ENCODE results near the gene MND1.

Gene MND1

GRCh38 chr4:153447175-153447905 is 102.9 kb downstream of the MND1 start:
- Histone ChIP-seq H3K4me1 (ENCODE audit: control insufficient read depth in 2 of 2, insufficient read depth in 1 of 2, low read depth in 1 of 2, low read length in 2 of 2) (peaks cover 6 to 8% of the 10 kb centered on the region in 2 donors), H4K91ac (ENCODE audit: low read depth, low read length, poor library complexity) (no peak overlapping the region), H2BK120ac (ENCODE audit: low read depth, low read length) (no peak overlapping the region), H2BK12ac (ENCODE audit: low read length) (no peak overlapping the region), H3K36me3 (replicated peaks in 1 of 2; ENCODE audit: control insufficient read depth in 2 of 2, insufficient read depth in 2 of 2, low read length in 2 of 2) (no peaks in the 10 kb centered on the region), H3K9me3 (replicated peaks in 1 of 2; ENCODE audit: control insufficient read depth in 2 of 2, insufficient read depth in 1 of 2, low read depth in 1 of 2, low read length in 2 of 2) (no peaks in the 10 kb centered on the region), H3K23ac (ENCODE audit: low read depth, low read length, poor library complexity) (no peak overlapping the region), H2AFZ (ENCODE audit: low read length) (no peak overlapping the region), H3K14ac (ENCODE audit: low read length) (no peak overlapping the region), H2BK5ac (ENCODE audit: low read length) (no peak overlapping the region), H3K27me3 (ENCODE audit: control insufficient read depth in 3 of 3, insufficient read depth in 3 of 3, low read depth in 1 of 3, low read length in 3 of 3) (no peaks in the 10 kb centered on the region), H3K27ac (replicated peaks; ENCODE audit: low read length) (no peak overlapping the region), H3K4ac (ENCODE audit: low read length) (no peak overlapping the region), H2BK15ac (ENCODE audit: low read length) (no peak overlapping the region), H4K8ac (ENCODE audit: low read depth, low read length) (no peak overlapping the region), H3K9ac (ENCODE audit: low read depth, low read length, poor library complexity) (no peak overlapping the region), H3K4me2 (ENCODE audit: insufficient read depth, low read length, poor library complexity, severe bottlenecking) (no peak overlapping the region), H3K4me3 (ENCODE audit: low read length in 2 of 2) (no peak overlapping the region), H3K18ac (ENCODE audit: low read length) (no peak overlapping the region), H3K79me1 (ENCODE audit: low read depth, low read length) (no peaks in the 10 kb centered on the region), H2AK5ac (ENCODE audit: low read depth, low read length) (no peak overlapping the region)
- no CpG with 5 or more reads among the region's 5 CpGs for WGBS, 2 donors (ENCODE audit: extremely low coverage in 2 of 2, insufficient read length in 2 of 2, insufficient replicate concordance in 1 of 2)
- DNase-seq (ENCODE audit: low spot score): no peak

- H3K27ac ChIP-seq (replicated peaks; ENCODE audit: low read length): no peak overlapping the region
- no peaks in the 10 kb centered on the region for H3K36me3 ChIP-seq (replicated peaks in 1 of 2; ENCODE audit: control insufficient read depth in 2 of 2, insufficient read depth in 2 of 2, low read length in 2 of 2)
- WGBS, 2 donors (ENCODE audit: extremely low coverage in 2 of 2, insufficient read length in 2 of 2, insufficient replicate concordance in 1 of 2): no CpG with 5 or more reads among the region's 10 CpGs
- H3K23ac ChIP-seq (ENCODE audit: low read depth, low read length, poor library complexity): no peak overlapping the region
- H3K9ac ChIP-seq (ENCODE audit: low read depth, low read length, poor library complexity): no peak overlapping the region
- H4K91ac ChIP-seq (ENCODE audit: low read depth, low read length, poor library complexity): no peak overlapping the region
- no peaks in the 10 kb centered on the region for H3K79me1 ChIP-seq (ENCODE audit: low read depth, low read length)
- no peak for DNase-seq (ENCODE audit: low spot score)
- H3K9me3 ChIP-seq (replicated peaks in 1 of 2; ENCODE audit: control insufficient read depth in 2 of 2, insufficient read depth in 1 of 2, low read depth in 1 of 2, low read length in 2 of 2): no peaks in the 10 kb centered on the region
- peak overlapping the region; percentile 52 for H2AFZ ChIP-seq (ENCODE audit: low read length)
- H4K8ac ChIP-seq (ENCODE audit: low read depth, low read length): no peak overlapping the region
- no peak overlapping the region for H2BK15ac ChIP-seq (ENCODE audit: low read length)
- H2BK12ac ChIP-seq (ENCODE audit: low read length): no peak overlapping the region
- H3K27me3 ChIP-seq (ENCODE audit: control insufficient read depth in 3 of 3, insufficient read depth in 3 of 3, low read depth in 1 of 3, low read length in 3 of 3): no peaks in the 10 kb centered on the region
- H3K4me1 ChIP-seq (ENCODE audit: control insufficient read depth in 2 of 2, insufficient read depth in 1 of 2, low read depth in 1 of 2, low read length in 2 of 2): peaks cover 6 to 10% of the 10 kb centered on the region in 2 donors
- no peak overlapping the region for H2AK5ac ChIP-seq (ENCODE audit: low read depth, low read length)
- no peak overlapping the region for H3K18ac ChIP-seq (ENCODE audit: low read length)
- H3K4me3 ChIP-seq (ENCODE audit: low read length in 2 of 2): no peak overlapping the region
- no peak overlapping the region for H3K14ac ChIP-seq (ENCODE audit: low read length)
- H2BK5ac ChIP-seq (ENCODE audit: low read length): no peak overlapping the region
- H3K4me2 ChIP-seq (ENCODE audit: insufficient read depth, low read length, poor library complexity, severe bottlenecking): no peak overlapping the region
- no peak overlapping the region for H2BK120ac ChIP-seq (ENCODE audit: low read depth, low read length)
- H3K4ac ChIP-seq (ENCODE audit: low read length): no peak overlapping the region
Measured at GRCh38 chr4:153448003-153448731, 103.7 kb downstream of the MND1 start.

- no peak for DNase-seq (ENCODE audit: low spot score)
- no CpG with 5 or more reads among the region's 1 CpG for WGBS, 2 donors (ENCODE audit: extremely low coverage in 2 of 2, insufficient read length in 2 of 2, insufficient replicate concordance in 1 of 2)
- H3K14ac ChIP-seq (ENCODE audit: low read length): no peak overlapping the region
- no peaks in the 10 kb centered on the region for H3K27me3 ChIP-seq (ENCODE audit: control insufficient read depth in 3 of 3, insufficient read depth in 3 of 3, low read depth in 1 of 3, low read length in 3 of 3)
- H2AFZ ChIP-seq (ENCODE audit: low read length): no peak overlapping the region
- H3K79me1 ChIP-seq (ENCODE audit: low read depth, low read length): no peaks in the 10 kb centered on the region
- no peaks in the 10 kb centered on the region for H3K36me3 ChIP-seq (replicated peaks in 1 of 2; ENCODE audit: control insufficient read depth in 2 of 2, insufficient read depth in 2 of 2, low read length in 2 of 2)
- H3K9me3 ChIP-seq (replicated peaks in 1 of 2; ENCODE audit: control insufficient read depth in 2 of 2, insufficient read depth in 1 of 2, low read depth in 1 of 2, low read length in 2 of 2): no peaks in the 10 kb centered on the region
- H2BK15ac ChIP-seq (ENCODE audit: low read length): no peak overlapping the region
- H2AK5ac ChIP-seq (ENCODE audit: low read depth, low read length): no peak overlapping the region
- H4K8ac ChIP-seq (ENCODE audit: low read depth, low read length): no peak overlapping the region
- H3K4me1 ChIP-seq (ENCODE audit: control insufficient read depth in 2 of 2, insufficient read depth in 1 of 2, low read depth in 1 of 2, low read length in 2 of 2): peaks cover 5 to 10% of the 10 kb centered on the region in 2 donors
- H3K4ac ChIP-seq (ENCODE audit: low read length): no peak overlapping the region
- H4K91ac ChIP-seq (ENCODE audit: low read depth, low read length, poor library complexity): no peak overlapping the region
- H3K23ac ChIP-seq (ENCODE audit: low read depth, low read length, poor library complexity): no peak overlapping the region
- no peak overlapping the region for H3K27ac ChIP-seq (replicated peaks; ENCODE audit: low read length)
- H2BK5ac ChIP-seq (ENCODE audit: low read length): no peak overlapping the region
- H2BK120ac ChIP-seq (ENCODE audit: low read depth, low read length): no peak overlapping the region
- no peak overlapping the region for H3K4me2 ChIP-seq (ENCODE audit: insufficient read depth, low read length, poor library complexity, severe bottlenecking)
- H3K9ac ChIP-seq (ENCODE audit: low read depth, low read length, poor library complexity): no peak overlapping the region
- H2BK12ac ChIP-seq (ENCODE audit: low read length): no peak overlapping the region
- H3K18ac ChIP-seq (ENCODE audit: low read length): no peak overlapping the region
- no peak overlapping the region for H3K4me3 ChIP-seq (ENCODE audit: low read length in 2 of 2)
Measured at GRCh38 chr4:153449338-153449737, 104.8 kb downstream of the MND1 start.

- Histone ChIP-seq H3K23ac (ENCODE audit: low read depth, low read length, poor library complexity) (no peak overlapping the region), H2BK15ac (ENCODE audit: low read length) (no peak overlapping the region), H3K4me1 (ENCODE audit: control insufficient read depth in 2 of 2, insufficient read depth in 1 of 2, low read depth in 1 of 2, low read length in 2 of 2) (peaks cover 5 to 10% of the 10 kb centered on the region in 2 donors), H3K14ac (ENCODE audit: low read length) (no peak overlapping the region), H3K9me3 (replicated peaks in 1 of 2; ENCODE audit: control insufficient read depth in 2 of 2, insufficient read depth in 1 of 2, low read depth in 1 of 2, low read length in 2 of 2) (no peaks in the 10 kb centered on the region), H4K91ac (ENCODE audit: low read depth, low read length, poor library complexity) (no peak overlapping the region), H3K27me3 (ENCODE audit: control insufficient read depth in 3 of 3, insufficient read depth in 3 of 3, low read depth in 1 of 3, low read length in 3 of 3) (no peaks in the 10 kb centered on the region), H2BK120ac (ENCODE audit: low read depth, low read length) (no peak overlapping the region), H3K27ac (replicated peaks; ENCODE audit: low read length) (no peak overlapping the region), H4K8ac (ENCODE audit: low read depth, low read length) (no peak overlapping the region), H3K4me3 (ENCODE audit: low read length in 2 of 2) (no peak overlapping the region), H3K79me1 (ENCODE audit: low read depth, low read length) (no peaks in the 10 kb centered on the region), H2AFZ (ENCODE audit: low read length) (no peak overlapping the region), H2AK5ac (ENCODE audit: low read depth, low read length) (no peak overlapping the region), H2BK5ac (ENCODE audit: low read length) (no peak overlapping the region), H3K36me3 (replicated peaks in 1 of 2; ENCODE audit: control insufficient read depth in 2 of 2, insufficient read depth in 2 of 2, low read length in 2 of 2) (no peaks in the 10 kb centered on the region), H3K9ac (ENCODE audit: low read depth, low read length, poor library complexity) (no peak overlapping the region), H3K4ac (ENCODE audit: low read length) (no peak overlapping the region), H3K18ac (ENCODE audit: low read length) (no peak overlapping the region), H3K4me2 (ENCODE audit: insufficient read depth, low read length, poor library complexity, severe bottlenecking) (no peak overlapping the region), H2BK12ac (ENCODE audit: low read length) (no peak overlapping the region)
- DNase-seq (ENCODE audit: low spot score): no peak
- WGBS, 2 donors (ENCODE audit: extremely low coverage in 2 of 2, insufficient read length in 2 of 2, insufficient replicate concordance in 1 of 2): no CpG with 5 or more reads among the region's 5 CpGs
Measured at GRCh38 chr4:153450544-153450917, 106.0 kb downstream of the MND1 start.
